EH (cell line): ENCODE measurements around the gene FAM120A.

Experiments
- DNase-seq: peaks from one replicate; pipeline ENCODE4 v3.0.0-alpha.2; 2015; ENCODE audit warnings: low read depth

FAM120A gene

DNA sequence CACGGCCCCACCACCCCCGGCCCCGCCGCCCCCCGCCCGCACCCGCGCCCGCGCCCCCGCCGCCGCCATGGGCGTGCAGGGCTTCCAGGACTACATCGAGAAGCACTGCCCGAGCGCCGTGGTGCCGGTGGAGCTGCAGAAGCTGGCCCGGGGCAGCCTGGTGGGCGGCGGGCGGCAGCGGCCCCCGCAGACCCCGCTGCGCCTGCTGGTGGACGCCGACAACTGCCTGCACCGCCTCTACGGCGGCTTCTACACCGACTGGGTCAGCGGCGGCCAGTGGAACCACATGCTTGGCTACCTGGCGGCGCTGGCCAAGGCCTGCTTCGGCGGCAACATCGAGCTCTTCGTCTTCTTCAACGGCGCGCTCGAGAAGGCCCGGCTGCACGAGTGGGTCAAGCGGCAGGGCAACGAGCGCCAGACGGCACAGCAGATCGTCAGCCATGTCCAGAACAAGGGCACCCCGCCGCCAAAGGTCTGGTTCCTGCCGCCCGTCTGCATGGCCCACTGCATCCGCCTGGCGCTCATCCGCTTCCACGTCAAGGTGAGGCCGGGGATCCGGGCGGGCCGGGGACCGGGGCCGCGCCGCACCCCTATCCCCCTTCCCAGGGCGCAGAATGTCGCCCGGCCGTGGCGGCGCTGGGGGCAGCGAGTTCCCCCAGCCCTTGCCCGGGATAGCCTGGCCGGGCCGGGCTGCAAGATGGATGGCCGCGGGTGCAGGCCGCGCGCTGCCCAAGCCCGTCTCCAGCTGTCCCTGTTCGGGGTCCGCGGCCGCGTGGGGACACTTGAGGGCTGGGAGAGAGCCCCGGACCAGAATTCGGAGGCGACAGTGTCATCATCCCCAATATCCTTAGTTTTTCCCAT lies 594 bp downstream of the FAM120A start:
- peak; percentile 47 for DNase-seq

GRCh38 chr9:93452710-93453046 lies 1.2 kb downstream of the FAM120A start:
- DNase-seq, result peak; percentile 29

DNA sequence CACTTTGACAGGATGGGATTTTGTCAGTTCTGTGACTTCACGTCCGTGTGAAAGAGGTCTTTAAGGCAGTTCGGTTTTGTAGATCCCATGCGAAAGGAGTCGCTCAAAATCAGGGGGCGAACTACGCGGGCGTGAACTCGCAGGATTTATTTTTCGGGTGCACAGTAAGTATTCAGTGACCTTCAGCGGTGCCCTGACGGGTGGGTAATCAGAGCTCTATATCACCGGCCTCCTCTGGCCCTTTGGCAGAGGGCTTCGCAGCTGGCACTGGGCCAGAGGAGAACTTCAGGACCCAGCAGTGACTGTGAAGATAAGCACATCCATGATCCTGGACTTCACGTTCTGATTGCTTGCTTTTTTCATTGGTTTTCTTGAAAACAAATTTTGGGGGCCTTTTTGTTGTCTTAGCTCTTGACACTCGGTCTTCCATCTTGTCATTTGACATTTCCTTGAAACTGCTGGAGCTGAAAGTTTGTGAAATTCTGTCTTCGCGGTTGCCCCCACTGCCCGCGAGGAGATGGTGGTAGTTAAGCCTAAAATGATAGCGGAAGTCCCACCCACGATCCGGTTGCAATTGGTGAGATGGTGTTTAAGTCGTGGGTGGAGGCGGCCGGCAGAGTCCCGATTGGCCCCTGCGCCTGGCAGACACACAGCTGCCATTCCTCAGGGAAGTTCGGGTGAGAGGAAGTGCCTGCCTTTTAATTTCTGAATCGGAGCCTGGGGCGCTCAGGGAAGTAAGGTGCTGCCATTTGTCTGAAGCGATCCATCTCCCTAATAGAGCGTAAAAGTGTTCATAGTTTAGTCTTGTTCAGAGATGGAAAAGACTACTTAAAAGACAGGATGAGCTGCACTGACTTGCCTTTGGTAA lies 1.8 kb downstream of the FAM120A start, which contains the start of gene FAM120AOS:
Gene FAM120AOS, minus strand, starts transcription at position 535 of the 868 bp plus-strand sequence. CDS start 872 bp downstream, outside the sequence.
- peak; percentile 96 for DNase-seq

GRCh38 chr9:93456022-93456421 lies 4.5 kb downstream of the FAM120A start:
- peak; percentile 28 for DNase-seq

DNA sequence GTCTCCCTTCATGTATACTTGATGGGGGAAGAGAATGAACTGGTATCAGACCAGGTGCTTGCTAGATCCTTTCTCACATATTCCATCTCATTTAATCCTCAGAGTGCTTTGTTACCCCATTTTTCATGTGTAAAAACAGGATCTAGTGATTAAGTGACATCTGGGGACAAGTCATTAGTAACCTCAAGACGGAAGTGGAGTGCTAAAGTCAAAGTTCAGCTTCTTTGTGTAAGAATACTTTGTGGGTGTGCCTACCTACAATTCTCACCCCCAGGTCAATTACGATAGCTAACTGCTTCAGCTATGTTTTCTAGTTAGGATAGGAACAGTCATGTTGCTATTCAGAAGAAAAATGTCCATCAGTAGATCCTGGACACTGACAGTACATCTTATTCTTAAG lies 5.0 kb downstream of the FAM120A start:
- no peak for DNase-seq

DNA sequence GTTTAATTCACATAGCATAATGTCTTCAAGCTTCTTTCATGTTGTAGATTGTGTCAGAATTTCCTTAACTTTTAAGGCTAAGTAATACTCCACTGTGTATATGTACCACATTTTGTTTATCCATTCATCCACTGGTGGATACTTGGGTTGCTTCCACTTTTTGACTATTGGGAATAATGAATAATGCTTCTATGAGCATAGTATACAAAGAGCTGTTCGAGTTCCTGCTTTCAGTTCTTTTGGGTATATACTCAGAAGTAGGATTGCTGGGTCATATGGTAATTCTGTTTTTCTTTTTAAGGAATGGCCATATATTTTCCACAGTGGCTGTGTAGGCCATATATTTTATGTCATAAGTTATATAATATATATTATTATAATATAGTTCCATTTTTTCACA lies 5.5 kb downstream of the FAM120A start:
- no peak for DNase-seq

DNA sequence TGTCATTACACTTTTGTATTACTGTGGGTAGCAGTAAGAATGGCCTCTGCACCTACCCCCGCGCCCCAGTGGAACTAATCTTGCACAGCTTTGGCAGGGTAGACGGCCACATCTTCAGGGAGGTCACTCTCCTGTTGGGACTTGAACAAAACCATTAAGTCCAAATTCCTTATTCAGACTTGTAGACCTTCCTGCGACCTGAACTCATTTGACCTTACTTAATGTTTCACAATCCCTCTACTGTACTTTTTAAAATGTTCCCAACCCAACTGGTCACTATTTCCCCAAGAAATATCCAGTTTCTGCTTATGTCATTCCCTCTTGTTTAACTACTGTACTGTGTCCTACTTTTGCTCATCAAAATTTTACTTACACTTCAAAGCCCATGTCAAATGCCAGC lies 7.2 kb downstream of the FAM120A start:
- no peak for DNase-seq

- peak; percentile 20 for DNase-seq
These were observed 8.0 kb downstream of the FAM120A start for GRCh38 chr9:93459432-93459847.

DNA sequence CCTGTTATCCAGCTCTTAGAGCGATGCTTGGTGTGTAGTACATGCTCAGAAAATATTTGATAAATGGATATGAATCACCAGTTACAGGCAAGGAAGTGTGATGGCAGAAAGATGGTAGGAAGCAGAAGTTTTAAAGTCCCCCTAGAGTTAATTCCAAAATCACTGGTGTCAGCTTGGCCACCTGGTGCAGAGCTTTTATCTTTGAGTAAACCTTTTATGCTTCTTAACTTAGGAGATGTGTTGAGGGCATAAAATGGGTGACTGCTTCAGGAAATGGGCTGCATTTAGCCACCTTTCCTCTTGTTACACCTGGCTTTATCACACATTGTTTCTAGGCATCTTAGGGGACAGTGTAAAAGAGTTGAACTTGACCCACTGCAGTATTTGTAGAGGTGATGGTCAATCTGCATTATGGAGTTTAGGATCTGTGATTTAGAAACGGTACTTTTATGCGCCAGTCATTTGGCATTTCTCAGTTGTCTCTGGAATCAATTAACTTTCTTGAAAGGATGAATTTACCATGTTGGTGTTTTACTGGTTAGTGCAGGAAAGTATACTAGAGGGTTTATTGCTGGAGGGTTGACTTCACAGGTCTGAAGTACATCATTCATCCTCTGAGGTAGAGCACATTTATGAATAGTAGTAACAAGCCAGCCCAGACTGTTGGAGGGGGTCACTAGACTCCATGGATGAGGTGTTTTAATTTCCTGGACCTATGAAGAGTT lies 9.4 kb downstream of the FAM120A start:
- DNase-seq, result no peak

GRCh38 chr9:93461414-93461743 lies 9.9 kb downstream of the FAM120A start:
- no peak for DNase-seq

GRCh38 chr9:93461821-93462220 lies 10.3 kb downstream of the FAM120A start:
- DNase-seq, result no peak

DNA sequence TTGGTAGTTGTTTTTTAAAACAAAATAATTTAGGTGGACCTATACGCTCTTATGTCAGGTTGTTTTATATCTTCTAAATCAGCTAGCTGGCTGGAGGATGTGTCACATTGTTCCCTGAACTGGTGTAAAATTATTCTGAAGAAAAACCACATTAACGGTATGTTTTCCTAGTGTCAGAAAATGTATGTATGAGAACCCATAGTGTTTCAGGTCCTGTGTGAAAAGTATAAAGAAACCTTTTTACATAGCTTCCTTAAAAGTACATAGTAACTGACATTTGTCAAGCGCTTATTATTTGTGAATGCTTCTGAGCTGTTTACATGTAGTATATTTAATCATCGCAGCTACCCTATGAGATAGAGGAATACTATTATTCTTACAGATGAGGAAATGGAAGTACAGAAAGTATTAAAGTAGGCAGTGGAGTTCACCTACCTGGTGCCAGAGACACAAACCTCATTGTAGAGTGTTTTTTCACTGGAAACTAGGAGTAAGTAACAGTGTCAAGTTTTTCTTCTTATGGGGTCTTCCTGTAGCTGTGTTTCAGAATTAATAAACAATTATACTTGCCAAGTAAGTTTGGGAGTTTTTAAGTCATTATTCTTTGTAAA lies 12.3 kb downstream of the FAM120A start:
- no peak for DNase-seq

GRCh38 chr9:93464395-93464794 lies 12.9 kb downstream of the FAM120A start:
- DNase-seq, result no peak

- DNase-seq, result peak; percentile 15
These were observed 13.4 kb downstream of the FAM120A start for GRCh38 chr9:93464876-93465275.

- DNase-seq, result no peak
These were observed 14.4 kb downstream of the FAM120A start for GRCh38 chr9:93465855-93466254.

DNA sequence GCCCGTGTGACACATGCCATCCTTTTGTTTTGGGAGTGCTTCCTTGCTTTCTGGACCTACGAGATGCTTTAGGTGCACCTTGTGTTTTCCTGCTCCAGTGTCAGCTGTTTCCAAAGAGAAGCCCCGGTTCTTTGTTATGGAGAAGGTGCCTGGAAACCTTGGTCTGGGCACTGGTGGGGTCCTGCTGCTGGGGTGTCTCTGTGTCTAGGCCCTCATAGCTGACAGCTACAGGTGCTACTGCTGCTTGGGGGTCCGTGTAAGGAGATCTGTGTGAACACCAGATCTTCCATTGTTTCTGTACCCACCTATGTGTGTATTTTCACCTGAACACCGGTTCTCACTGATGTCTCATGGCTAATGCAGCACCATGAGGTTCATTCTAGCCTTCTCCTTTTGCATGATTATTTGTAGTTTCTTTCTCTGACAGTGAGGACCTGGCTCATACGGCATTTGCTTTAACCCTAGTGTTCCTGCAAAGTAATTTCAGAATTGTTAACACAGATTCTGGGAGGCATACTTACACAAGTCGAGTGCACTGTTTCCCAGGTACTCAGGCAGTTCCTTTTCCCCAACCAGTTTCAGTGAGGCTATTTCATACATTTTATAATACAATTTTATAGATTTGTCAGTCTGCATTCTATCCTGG lies 15.1 kb downstream of the FAM120A start:
- DNase-seq, result no peak

DNA sequence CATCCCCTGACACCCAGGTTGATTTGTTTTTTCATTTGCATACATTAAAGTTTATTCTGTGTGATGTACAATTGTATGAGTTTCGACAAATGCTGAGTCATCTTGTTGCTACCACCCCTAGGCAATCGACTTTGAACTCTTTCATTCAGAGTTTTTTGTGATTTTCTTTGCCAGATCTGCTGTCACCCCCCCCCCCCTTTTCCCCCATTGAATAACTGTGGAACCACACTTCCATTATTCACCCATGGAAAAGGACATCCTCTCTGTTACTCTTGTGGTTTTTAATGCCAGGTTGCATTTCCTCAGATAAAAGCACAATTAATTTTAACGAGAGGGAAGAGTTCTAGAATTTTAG lies 15.6 kb downstream of the FAM120A start:
- DNase-seq, result no peak

- DNase-seq, result no peak
These were observed 16.0 kb downstream of the FAM120A start for GRCh38 chr9:93467462-93467861.

DNA sequence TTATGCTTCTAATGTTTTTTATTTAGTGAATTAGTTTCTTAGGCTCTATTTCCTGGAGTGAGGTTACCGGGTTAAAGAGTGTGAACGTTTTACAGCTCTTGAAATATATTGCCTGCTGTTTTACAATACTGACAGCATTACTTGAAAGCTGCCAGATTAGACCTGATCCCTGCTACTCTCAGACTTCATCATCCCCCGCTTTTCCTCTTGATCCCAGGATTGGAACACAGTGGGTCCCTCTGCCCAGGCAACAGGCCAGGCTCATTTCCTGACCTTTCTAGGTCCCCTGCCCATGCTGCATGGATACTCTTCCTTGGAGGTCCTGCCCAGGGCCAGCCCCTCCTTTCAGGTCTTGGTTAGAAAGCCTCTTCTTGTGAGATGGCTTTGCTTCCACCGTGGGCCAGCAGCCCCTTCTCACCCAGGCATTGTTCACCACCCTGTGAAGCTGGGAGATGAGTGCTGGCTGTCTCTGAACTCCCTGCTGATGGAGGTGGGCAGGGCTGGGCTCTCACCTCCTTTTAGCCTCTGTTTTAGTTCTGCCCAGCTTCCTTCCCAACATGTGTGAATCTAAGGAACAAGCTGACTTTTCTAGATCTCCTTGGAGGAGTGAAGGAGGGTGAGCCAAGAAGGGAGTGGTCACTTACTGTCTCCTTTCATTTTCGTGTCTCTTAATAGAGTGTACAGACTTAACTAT lies 17.4 kb downstream of the FAM120A start:
- DNase-seq, result peak; percentile 55

- no peak for DNase-seq
These were observed 18.9 kb downstream of the FAM120A start for GRCh38 chr9:93470391-93470790.

DNA sequence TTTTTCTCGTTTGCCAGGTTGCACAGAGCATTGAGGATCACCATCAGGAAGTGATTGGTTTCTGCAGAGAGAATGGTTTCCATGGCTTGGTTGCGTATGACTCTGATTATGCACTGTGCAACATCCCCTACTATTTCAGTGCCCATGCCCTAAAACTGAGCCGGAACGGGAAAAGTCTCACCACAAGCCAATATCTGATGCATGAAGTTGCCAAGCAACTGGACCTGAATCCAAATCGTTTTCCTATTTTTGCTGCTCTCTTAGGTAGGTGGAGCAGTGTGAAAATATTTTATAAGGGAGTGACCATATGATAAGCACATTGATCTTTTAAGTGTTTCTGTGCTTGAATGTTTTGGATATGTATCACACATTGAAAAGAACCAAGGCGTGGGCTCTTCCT lies 19.6 kb downstream of the FAM120A start:
- no peak for DNase-seq
